HepG2 (cell line): Measurements from ENCODE around the gene TRPC4AP. TPM values are rescaled to one million over a fixed set of nuclear protein-coding genes. Genes with fewer than 3 reads are reported as not detected.
A peak's percentile ranks its signal among the peaks of the same experiment; 100 is the strongest.

Experiments used
- ATAD3A ChIP-seq: sonication (generic); formaldehyde crosslinking; IDR thresholded peaks from 2 replicates; pipeline ENCODE4 v1.4.0; 2020; ENCODE audit warnings: missing genetic modification reagents
- DMAP1 ChIP-seq: IDR thresholded peaks from 2 replicates; pipeline ENCODE4 v1.6.1; 2016
- EEA1 ChIP-seq: sonication (generic); formaldehyde crosslinking; IDR thresholded peaks from 2 replicates; pipeline ENCODE4 v1.5.1; 2020; ENCODE audit warnings: mild to moderate bottlenecking, missing genetic modification reagents, borderline replicate concordance
- HDAC2 ChIP-seq: sonication (generic); formaldehyde crosslinking; IDR thresholded peaks from 2 replicates; pipeline ENCODE4 v1.4.0; 2020; ENCODE audit warnings: missing genetic modification reagents
- MAZ ChIP-seq, 2 experiments: sonication (generic) in 1 of 2; formaldehyde crosslinking in 1 of 2; IDR thresholded peaks; 2 replicates each; pipeline versions ENCODE4 v1.5.0 to v1.6.1; 2012 to 2020; ENCODE audit warnings: low read depth in 2 of 2, mild to moderate bottlenecking in 2 of 2, borderline replicate concordance in 1 of 2, improper control_type of control experiment in 1 of 2, low read length in 1 of 2, missing genetic modification reagents in 1 of 2, moderate library complexity in 1 of 2
- MIXL1 ChIP-seq: IDR thresholded peaks from 2 replicates; pipeline ENCODE4 v1.6.1; 2016
- RFXANK ChIP-seq: IDR thresholded peaks from 2 replicates; pipeline ENCODE4 v1.6.1; 2016
- RNF2 ChIP-seq: fragments of 450-650 bp; conservative IDR thresholded peaks from 2 replicates; pipeline ENCODE4 v1.6.1; 2016; ENCODE audit warnings: low read depth
- SNAPC2 ChIP-seq: sonication (generic); formaldehyde crosslinking; IDR thresholded peaks from 2 replicates; pipeline ENCODE4 v1.8.1; 2022; ENCODE audit warnings: mild to moderate bottlenecking, missing genetic modification reagents
- ZBTB7B ChIP-seq: sonication (generic); formaldehyde crosslinking; IDR thresholded peaks from 2 replicates; pipeline ENCODE4 v1.4.0; 2020; ENCODE audit warnings: missing genetic modification reagents
- ZFP36L1 ChIP-seq: sonication (generic); formaldehyde crosslinking; IDR thresholded peaks from 2 replicates; pipeline ENCODE4 v1.8.0; 2022; ENCODE audit warnings: mild to moderate bottlenecking, missing genetic modification reagents, moderate library complexity
- ZFP82 ChIP-seq: sonication (generic); formaldehyde crosslinking; IDR thresholded peaks from 2 replicates; pipeline ENCODE4 v1.5.1; 2020; ENCODE audit warnings: mild to moderate bottlenecking, missing genetic modification reagents, borderline replicate concordance
- ZMYM4 ChIP-seq: sonication (generic); formaldehyde crosslinking; IDR thresholded peaks from 2 replicates; pipeline ENCODE4 v1.8.1; 2023; ENCODE audit warnings: mild to moderate bottlenecking, missing genetic modification reagents
- ZSCAN12 ChIP-seq: sonication (generic); formaldehyde crosslinking; IDR thresholded peaks from 2 replicates; pipeline ENCODE4 v1.9.0; 2021; ENCODE audit warnings: mild to moderate bottlenecking, missing genetic modification reagents
- polyA plus RNA-seq, 8 experiments: library from polyadenylated mRNA; depleted of rRNA in 3 of 8; stranded (reverse) in 7 of 8; unstranded in 1 of 8; fragments of >200 nt; fragmentation: Illumina TruSeq in 4 of 8; extraction: Trizol in 4 of 8; gene quantifications; 2 replicates each; pipeline versions ENCODE4 v1.2.1 to v1.2.3, GENCODE V29; 2011 to 2016; ENCODE audit warnings: low read depth in 4 of 8, missing spikeins in 1 of 8, mixed read lengths in 1 of 8; ENCODE audit not compliant: insufficient read depth in 1 of 8
- total RNA-seq, 5 experiments: library from RNA; depleted of rRNA; stranded (reverse); fragments of >200 nt; fragmentation: Illumina TruSeq; extraction: Trizol; gene quantifications; 2 replicates each; pipeline ENCODE4 v1.2.3, GENCODE V29; 2016; ENCODE audit warnings: low read depth in 1 of 5
- TF ChIP-seq, protein P1 (sequence below): sonication (generic); formaldehyde crosslinking; IDR thresholded peaks from 2 replicates; pipeline ENCODE4 v1.4.0; 2020; ENCODE audit warnings: missing genetic modification reagents, borderline replicate concordance
- TF ChIP-seq, protein P2 (sequence below): sonication (generic); formaldehyde crosslinking; IDR thresholded peaks from 2 replicates; pipeline ENCODE4 v1.5.0; 2020; ENCODE audit warnings: mild to moderate bottlenecking, missing genetic modification reagents
- TF ChIP-seq, protein P3 (sequence below): sonication (generic); formaldehyde crosslinking; IDR thresholded peaks from 2 replicates; pipeline ENCODE4 v1.4.0; 2020; ENCODE audit warnings: missing genetic modification reagents, borderline replicate concordance
- TF ChIP-seq, protein P4 (sequence below): IDR thresholded peaks from 2 replicates; pipeline ENCODE4 v1.6.1; 2012; ENCODE audit warnings: low read depth, low read length, improper control_type of control experiment

The TRPC4AP gene
- total and polyA plus RNA-seq, 2 of the 13 experiments (the other 11 are each of a cell fraction or from before 2014, with no cell fraction given), result 136 to 137 TPM

DNA sequence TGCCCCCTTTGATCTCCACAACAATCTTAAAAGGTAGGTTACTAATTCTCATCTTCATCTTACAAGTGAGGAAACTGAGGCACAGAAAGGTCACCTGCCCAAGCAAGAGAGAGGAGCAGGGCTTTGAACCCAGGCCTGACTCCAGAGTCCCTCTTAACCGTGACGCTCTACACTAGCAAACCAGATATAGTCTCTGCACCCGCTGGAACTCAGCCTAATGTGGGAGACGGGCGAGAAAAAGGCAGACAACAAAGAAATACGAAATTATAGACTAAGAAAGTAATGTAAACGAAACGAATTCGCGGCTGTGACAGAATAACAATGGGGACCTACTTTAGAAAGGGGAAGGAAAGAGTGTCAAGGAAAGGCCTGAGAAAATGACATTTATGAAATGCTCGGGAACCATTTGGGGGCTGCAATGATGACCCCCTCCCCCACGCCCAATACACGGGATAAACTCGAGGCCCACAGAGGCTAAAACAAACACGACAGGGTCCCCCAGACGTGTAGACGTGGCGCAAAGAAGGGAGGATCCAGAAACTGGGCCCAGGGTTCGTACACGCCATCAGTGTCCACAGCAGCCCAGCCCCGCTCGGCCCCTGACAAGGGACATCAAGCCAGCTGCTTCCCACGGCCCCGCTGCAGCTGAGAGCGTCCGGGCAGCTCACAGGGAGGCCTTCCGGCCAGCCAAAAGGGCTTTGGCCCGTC lies 637 bp downstream of the TRPC4AP start (continued):
- TF ChIP-seq, protein P1, sequence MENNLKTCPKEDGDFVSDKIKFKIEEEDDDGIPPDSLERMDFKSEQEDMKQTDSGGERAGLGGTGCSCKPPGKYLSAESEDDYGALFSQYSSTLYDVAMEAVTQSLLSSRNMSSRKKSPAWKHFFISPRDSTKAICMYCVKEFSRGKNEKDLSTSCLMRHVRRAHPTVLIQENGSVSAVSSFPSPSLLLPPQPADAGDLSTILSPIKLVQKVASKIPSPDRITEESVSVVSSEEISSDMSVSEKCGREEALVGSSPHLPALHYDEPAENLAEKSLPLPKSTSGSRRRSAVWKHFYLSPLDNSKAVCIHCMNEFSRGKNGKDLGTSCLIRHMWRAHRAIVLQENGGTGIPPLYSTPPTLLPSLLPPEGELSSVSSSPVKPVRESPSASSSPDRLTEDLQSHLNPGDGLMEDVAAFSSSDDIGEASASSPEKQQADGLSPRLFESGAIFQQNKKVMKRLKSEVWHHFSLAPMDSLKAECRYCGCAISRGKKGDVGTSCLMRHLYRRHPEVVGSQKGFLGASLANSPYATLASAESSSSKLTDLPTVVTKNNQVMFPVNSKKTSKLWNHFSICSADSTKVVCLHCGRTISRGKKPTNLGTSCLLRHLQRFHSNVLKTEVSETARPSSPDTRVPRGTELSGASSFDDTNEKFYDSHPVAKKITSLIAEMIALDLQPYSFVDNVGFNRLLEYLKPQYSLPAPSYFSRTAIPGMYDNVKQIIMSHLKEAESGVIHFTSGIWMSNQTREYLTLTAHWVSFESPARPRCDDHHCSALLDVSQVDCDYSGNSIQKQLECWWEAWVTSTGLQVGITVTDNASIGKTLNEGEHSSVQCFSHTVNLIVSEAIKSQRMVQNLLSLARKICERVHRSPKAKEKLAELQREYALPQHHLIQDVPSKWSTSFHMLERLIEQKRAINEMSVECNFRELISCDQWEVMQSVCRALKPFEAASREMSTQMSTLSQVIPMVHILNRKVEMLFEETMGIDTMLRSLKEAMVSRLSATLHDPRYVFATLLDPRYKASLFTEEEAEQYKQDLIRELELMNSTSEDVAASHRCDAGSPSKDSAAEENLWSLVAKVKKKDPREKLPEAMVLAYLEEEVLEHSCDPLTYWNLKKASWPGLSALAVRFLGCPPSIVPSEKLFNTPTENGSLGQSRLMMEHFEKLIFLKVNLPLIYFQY (CRISPR knock-in tag), result peak; percentile 28; the same call in 1 of the 2 replicates
- TF ChIP-seq ZFP36L1 (CRISPR knock-in tag), result peak; percentile 8; the same call in 1 of the 2 replicates
- TF ChIP-seq MIXL1, result no peak
- 0 out of 2 replicates have a peak, but pooled peaks have one; percentile 19 for TF ChIP-seq ZFP82 (CRISPR knock-in tag)
- TF ChIP-seq ATAD3A (CRISPR knock-in tag), result 0 out of 2 replicates have a peak, but pooled peaks have one; percentile 6
- TF ChIP-seq, protein P2, sequence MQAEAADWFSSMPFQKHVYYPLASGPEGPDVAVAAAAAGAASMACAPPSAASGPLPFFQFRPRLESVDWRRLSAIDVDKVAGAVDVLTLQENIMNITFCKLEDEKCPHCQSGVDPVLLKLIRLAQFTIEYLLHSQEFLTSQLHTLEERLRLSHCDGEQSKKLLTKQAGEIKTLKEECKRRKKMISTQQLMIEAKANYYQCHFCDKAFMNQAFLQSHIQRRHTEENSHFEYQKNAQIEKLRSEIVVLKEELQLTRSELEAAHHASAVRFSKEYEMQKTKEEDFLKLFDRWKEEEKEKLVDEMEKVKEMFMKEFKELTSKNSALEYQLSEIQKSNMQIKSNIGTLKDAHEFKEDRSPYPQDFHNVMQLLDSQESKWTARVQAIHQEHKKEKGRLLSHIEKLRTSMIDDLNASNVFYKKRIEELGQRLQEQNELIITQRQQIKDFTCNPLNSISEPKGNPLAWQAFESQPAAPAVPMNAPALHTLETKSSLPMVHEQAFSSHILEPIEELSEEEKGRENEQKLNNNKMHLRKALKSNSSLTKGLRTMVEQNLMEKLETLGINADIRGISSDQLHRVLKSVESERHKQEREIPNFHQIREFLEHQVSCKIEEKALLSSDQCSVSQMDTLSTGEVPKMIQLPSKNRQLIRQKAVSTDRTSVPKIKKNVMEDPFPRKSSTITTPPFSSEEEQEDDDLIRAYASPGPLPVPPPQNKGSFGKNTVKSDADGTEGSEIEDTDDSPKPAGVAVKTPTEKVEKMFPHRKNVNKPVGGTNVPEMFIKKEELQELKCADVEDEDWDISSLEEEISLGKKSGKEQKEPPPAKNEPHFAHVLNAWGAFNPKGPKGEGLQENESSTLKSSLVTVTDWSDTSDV (CRISPR knock-in tag), result no peak
- TF ChIP-seq DMAP1 (CRISPR knock-in tag), result peak; percentile 2; the same call in 1 of the 2 replicates
- TF ChIP-seq HDAC2 (CRISPR knock-in tag), result no peak
- TF ChIP-seq EEA1 (CRISPR knock-in tag), result peak; percentile 21; the same call in 1 of the 2 replicates
- TF ChIP-seq, protein P3, sequence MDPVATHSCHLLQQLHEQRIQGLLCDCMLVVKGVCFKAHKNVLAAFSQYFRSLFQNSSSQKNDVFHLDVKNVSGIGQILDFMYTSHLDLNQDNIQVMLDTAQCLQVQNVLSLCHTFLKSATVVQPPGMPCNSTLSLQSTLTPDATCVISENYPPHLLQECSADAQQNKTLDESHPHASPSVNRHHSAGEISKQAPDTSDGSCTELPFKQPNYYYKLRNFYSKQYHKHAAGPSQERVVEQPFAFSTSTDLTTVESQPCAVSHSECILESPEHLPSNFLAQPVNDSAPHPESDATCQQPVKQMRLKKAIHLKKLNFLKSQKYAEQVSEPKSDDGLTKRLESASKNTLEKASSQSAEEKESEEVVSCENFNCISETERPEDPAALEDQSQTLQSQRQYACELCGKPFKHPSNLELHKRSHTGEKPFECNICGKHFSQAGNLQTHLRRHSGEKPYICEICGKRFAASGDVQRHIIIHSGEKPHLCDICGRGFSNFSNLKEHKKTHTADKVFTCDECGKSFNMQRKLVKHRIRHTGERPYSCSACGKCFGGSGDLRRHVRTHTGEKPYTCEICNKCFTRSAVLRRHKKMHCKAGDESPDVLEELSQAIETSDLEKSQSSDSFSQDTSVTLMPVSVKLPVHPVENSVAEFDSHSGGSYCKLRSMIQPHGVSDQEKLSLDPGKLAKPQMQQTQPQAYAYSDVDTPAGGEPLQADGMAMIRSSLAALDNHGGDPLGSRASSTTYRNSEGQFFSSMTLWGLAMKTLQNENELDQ (CRISPR knock-in tag), result 0 out of 2 replicates have a peak, but pooled peaks have one; percentile 23
- TF ChIP-seq MAZ (IDR thresholded peaks at IDR 0.05; ENCODE audit: borderline replicate concordance, low read depth, low read length), result no peak
- TF ChIP-seq MAZ (CRISPR knock-in tag; IDR thresholded peaks at IDR 0.05; ENCODE audit: low read depth), result no peak
- TF ChIP-seq, protein P4, sequence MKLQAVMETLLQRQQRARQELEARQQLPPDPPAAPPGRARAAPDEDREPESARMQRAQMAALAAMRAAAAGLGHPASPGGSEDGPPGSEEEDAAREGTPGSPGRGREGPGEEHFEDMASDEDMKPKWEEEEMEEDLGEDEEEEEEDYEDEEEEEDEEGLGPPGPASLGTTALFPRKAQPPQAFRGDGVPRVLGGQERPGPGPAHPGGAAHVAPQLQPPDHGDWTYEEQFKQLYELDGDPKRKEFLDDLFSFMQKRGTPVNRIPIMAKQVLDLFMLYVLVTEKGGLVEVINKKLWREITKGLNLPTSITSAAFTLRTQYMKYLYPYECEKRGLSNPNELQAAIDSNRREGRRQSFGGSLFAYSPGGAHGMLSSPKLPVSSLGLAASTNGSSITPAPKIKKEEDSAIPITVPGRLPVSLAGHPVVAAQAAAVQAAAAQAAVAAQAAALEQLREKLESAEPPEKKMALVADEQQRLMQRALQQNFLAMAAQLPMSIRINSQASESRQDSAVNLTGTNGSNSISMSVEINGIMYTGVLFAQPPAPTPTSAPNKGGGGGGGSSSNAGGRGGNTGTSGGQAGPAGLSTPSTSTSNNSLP, result no peak
- TF ChIP-seq ZSCAN12 (CRISPR knock-in tag), result 0 out of 2 replicates have a peak, but pooled peaks have one; percentile 10
- TF ChIP-seq ZMYM4 (CRISPR knock-in tag), result no peak
- peak; percentile 57; the same call in 1 of the 2 replicates for TF ChIP-seq SNAPC2
- TF ChIP-seq RNF2, result no peak
- peak; percentile 29 for TF ChIP-seq ZBTB7B (CRISPR knock-in tag)
- TF ChIP-seq RFXANK, result no peak
